HCEC 1CT (cell line): ENCODE data around the gene SNCB.

Experiments
- DNase-seq: peaks from one replicate; pipeline ENCODE4 v3.0.0-alpha.2; 2017

Gene SNCB

DNA sequence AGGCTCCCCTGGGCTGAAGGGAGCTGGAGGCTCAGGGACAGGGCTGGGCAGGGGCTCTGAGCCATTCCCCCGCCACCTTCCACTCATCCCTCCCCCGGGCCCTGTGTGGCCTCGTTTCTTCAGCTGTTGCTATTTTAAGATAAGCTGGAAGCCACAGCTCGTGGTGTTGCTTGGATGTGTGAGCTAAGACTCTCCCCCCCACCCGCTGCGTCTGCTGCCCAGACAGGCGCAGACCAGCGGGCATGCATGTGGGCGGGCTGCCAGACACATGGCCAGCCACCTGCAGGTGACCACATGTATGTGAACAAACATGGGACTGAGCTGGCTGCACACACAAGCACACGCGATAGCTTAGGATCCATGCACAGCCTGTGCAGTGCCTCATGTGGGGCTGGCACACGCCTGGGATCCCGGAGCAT, 8.7 kb downstream of the SNCB start:
- no peak for DNase-seq

DNA sequence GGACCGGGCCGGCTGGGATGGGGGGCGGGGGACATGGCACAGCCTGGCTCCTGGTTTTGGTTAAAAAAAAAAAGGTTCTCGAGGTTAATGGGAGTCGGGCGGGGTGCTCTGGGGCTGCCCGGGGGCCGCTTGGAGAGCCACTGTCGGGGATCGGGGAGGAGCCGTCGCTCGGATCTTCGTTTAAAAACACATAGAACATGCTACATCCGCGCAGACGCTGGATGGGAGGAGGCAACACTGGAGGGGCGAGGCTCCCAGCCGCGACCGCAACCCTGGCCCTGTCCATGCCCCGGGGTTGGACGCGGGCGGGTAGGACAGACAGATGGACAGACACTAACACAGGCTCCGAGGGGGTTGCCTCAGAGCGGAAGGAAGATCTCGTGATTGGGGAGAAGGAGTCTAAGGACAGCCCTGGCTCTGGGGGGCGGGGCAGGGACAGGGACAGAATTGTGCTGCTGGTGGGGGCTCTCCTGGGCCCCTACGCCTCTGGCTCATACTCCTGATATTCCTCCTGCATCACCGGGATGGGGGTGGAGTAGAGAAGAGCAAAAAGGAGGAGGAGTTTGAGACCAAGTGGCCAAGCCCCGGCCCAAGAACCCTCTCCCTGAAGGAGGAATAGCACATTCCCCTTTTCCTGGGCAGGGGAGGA, 9.9 kb downstream of the SNCB start:
- DNase-seq = peak; percentile 19

DNA sequence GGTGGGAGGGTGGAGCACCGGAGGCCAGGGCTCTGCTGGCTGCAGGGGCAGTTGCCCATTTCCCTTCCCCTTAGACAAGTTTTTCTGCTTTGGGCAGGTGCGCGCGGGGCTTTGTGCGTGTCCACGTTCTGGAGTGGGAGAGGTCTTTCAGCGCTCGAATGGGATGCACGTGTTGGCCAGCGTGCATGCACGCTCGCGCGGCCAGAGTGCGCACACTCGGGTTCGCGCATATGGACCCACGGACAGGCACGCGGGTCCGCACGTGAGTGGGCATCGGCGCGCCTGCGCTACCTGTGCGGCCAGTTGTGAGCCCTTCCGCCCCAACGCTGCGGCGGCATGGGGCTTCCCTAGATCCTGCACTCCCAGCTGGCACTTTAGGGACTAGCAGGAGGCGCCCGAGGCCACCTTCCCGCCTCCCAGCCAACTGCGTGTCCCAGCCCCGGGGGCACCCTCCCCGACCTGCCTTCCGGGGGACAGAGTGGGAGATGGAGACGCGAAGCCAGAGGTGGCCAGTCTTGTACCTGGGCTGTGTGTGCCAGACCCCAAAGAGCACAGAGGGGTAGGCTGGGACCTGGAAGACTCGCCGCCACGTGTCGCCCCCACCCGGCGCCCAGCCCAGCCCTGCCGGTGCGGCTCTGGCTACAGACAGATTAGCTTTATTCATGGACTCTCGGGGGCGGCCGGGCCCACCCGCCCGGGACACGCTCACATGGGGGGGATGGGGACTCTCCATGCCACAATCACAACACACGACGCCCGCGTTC, 10.6 kb downstream of the SNCB start:
- no peak for DNase-seq

DNA sequence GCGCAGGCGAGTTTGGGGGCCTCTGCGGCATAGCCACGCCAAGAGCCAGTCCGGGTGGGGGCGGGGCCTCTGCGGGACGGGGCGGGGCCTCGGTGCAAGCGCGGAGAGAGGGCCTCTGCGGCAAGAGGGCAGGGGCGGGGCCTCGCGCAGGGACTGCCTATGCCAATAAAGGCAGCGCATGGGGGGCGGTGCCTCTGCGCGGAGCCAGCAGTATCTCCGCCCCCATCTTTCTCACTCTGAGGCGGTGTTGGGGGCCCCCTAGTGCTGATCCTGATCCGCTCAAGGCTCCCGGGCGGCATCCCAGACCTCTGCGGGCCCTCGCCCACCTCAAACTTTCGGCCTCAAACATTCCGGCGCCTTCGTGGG, 11.1 kb downstream of the SNCB start:
- peak; percentile 66 for DNase-seq

DNA sequence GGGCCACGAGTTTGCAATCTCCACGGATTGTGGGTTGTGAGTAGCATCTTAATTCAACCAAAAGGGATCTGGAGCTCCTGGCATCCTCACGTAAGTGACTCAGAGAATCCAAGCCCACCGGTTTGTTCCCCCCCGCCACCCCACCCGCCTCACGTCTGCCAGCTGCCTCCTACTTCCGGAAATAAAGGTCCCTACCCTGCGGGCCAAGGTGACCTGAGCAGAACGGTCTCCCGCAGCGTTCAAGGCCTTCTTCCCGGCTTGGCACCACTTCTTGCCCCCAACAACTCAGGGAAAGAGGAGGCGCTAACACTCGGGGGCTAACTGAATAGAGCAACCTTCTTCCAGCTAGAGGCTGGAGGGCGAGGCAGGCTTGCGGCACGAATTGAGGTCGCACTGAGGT, 11.6 kb downstream of the SNCB start:
- DNase-seq = no peak

DNA sequence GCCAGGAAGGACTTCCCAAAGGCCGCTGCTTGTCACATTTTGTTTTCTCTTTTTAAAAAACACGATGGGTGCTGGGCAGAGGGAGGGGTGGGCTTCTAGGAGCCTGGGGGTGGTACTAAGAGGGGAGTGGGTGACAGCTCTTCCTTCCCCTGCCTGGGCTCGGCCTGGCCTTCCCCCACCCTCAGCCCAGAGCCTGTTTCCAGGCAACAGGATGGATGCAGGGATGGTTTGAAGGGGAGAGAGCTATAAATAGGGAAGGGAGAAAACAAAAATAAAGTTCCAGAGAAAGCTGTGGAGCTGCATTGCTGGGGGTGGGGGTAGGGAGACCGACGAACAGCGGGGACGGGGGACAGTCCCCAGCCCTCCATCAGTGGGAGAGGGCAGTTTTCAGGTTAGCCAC, 13.8 kb downstream of the SNCB start:
- no peak for DNase-seq

DNA sequence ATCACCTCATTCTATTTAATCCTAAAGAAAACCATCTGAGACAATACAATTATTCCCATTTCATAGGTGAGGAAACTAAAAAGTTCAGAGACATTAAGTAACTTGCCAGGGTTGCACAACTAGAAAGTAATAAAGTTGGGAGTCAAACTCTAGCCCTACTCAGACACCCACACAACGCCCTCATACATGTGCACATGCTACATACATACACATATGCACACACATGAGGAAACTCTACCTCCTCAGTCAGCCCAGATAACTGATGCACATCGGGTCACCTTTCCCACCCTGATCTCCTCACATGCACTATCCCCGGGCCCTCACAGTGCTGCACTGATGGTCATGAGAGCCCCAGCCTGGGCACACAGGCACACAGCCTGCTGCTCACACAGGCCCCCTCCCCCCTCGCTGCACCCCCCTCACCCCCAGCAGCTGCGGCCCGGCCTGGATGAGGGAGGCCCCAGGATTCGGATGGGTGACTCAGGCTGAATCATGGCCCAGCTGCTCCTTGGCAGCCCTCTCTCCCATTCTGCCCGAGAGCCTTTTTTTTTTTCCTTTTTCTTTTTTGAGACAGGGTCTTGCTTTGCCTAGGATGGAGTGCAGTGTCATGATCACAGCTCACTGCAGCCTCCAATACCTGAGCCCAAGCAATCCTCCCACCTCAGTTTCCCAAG, 15.4 kb downstream of the SNCB start:
- peak; percentile 85 for DNase-seq

- DNase-seq = no peak
These were observed 17.5 kb downstream of the SNCB start for GRCh38 chr5:176612855-176613254.

GRCh38 chr5:176612008-176612407, 18.3 kb downstream of the SNCB start:
- no peak for DNase-seq

GRCh38 chr5:176611435-176611834, 18.9 kb downstream of the SNCB start:
- peak; percentile 63 for DNase-seq

DNA sequence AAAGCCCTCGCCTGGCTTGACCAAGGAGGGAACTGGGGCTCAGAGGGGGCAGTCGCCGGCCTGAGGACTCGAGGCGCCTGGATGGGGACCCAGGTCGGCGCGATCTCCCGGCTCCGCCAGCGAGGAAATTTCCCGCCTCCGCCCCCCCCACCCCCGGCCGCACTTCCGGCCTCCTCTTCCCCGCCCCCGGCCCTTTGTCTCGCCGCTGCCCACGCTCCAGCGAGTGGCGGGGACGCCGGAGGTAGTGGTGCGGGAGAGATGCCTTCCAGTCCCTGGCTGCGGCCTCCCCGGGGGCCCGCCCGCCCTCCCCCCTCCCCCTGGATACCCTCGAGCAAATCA, 19.9 kb downstream of the SNCB start:
- no peak for DNase-seq

GRCh38 chr5:176609724-176610434, 20.5 kb downstream of the SNCB start, which contains the start of gene GPRIN1:
Gene GPRIN1, minus strand, starts transcription at chr5:176610156. Its CDS starts 10,322 bp downstream, at chr5:176599834.
- peak; percentile 31 for DNase-seq

DNA sequence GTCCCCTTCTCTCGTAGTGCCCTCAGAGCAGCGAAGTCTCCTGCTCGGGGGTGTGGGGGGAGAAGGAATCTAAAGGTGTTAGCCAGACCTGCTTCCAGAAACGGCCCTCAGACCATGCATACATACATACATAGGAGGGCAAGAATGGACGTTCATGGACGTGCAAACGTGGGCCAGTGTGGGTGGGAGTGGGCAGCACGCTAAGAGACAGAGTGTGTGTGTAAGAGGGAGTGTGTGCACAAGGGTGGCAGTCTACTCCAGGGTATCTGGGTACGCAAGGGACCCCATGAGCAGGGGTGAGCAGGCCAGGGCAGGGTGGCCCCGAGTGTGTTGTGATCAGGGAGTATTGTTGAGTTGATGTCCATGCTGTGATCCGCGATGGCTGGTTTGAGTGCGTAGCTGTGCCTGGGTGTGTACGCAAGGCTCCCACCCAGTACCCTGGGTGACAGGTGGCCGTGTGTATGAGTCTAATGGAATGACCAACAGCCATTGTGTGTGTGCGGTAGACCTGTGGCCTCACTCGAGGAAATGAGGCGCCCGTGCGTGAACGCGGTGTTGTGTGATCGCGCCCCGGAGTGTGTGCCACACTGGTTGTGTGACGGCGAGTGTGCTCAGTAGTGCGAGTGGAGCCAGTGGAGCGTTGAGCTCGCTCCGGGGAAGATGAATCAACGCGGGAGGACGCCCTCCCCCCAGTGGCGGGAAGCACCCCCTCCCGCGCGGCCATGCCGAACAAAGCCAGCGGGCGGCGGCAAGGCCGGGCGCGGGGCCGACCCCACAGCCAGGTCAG, 21.2 kb downstream of the SNCB start:
- DNase-seq = no peak

DNA sequence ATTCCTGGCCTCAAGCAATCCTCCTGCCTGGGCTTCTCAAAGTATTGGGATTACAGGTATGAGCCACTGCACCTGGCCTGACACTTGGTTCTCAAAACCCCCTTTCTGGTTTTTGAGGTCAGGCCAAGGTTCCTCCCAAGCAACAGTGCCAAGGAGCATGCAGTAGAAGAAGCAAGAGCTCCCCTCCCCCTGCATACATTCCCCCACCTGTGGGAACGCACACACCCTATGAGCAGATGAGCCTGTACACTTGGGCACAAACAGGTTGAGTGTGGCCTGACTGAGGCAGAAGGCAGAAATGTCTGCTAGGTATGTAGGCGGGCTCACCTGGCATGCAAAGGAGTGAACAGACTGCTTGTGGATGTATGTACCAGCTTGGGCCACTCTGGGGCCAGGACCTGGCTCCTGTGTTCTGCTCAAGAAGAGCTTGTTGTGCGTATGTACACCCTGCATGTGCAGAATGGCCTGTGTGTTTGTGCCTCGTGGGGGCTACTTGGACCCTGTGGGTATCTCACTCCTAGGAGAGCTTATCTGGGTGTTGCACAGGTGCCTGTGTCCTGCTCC, 22.1 kb downstream of the SNCB start:
- DNase-seq = no peak

DNA sequence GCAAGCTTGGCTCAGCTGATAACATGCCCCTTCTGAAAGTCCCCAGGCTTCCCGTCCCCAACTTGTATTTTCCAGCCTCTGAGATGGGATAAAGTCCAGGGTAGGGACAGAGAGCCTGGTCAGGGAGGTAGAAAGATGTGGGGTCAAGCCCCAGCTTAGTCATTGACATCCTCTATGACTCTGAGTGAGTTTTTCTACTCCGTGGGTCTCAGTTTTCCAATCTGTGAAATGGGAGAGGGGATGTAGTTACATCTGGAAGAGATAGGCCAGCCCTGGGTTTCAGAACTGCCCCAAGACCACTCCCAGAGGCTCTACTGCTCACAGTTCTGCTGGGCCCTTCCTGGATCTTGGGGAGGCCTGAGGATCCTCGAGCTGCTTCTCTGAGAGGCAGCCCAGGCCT, 23.5 kb downstream of the SNCB start:
- DNase-seq = no peak

GRCh38 chr5:176606032-176606431, 24.3 kb downstream of the SNCB start:
- DNase-seq = no peak

GRCh38 chr5:176603091-176603490, 27.2 kb downstream of the SNCB start:
- no peak for DNase-seq

DNA sequence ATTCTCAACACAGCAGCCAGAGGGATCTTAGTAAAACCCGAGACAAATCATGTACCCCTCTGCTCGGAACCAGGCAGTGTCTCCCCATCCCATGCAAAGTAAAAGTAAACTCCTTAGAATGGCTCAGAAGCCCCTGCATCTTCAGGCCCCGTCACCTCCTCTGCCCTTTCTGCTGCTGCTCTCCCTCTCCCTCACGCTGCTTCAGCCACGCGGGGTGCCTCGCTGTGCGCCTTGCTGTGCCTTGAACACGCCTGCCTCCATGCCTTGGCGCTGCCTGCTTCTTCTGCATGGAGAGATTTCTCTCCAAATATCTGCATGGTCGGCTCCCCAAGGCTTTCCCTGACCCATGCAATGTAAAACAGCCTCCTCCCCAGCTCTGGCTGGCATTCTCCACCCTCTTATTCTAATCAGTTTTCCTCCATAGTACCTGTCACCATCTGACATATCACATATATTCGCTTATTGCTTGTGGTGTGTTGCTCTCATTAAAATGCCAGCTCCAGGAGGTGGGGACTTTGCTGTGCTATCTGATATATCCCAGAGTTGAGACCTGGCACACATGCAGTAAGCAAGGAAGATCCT, 28.3 kb downstream of the SNCB start:
- DNase-seq = no peak

DNA sequence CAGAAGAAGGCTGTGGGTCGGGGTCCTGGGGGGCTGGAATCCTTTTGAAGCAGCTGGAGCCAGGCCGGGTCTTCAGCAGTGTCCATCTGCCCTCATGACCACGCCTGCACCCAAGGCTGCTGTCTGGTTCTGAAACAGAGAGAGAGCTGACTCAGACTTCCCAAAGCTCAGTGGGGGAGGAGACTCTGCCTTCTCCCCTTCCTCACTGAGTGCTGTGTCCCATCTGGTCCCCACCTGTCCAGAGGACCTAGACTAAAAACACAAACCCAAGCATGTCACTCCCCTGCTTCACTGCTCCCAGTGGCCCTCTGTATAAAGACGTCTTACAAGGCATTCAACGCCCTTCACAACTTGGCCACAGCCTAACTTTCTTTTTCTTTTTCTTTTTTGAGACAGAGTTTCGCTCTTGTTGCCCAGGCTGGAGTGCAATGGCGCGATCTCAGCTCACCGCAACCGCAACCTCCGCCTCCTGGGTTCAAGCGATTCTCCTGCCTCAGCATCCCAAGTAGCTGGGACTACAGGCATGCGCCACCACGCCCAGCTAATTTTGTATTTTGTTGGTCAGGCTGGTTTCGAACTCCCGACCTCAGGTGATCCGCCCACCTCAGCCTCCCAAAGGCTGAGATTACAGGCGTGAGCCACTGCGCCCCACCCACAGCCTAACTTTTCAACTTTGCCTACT, 30.4 kb downstream of the SNCB start:
- peak; percentile 30 for DNase-seq

- DNase-seq = no peak
These were observed 32.6 kb downstream of the SNCB start for GRCh38 chr5:176597417-176598389.
